H1 (cell line): ENCODE data around the gene FBXO5. TPM values are rescaled to one million over a fixed set of nuclear protein-coding genes. Genes with fewer than 3 reads are reported as not detected.
"Not testable (repeated sequence)": the region's sequence is repeated elsewhere in the genome, so short reads cannot be mapped to it uniquely, and the experiment has no call there.

Source experiments
- CTCF ChIA-PET: fragments of 300-600 bp; sonication (Branson Sonifier 250); formaldehyde crosslinking; loops from one replicate; lab custom pipeline; 2021; ENCODE audit not compliant: partially characterized antibody; lab: Charles Lee
- POLR2A ChIA-PET: fragments of 300-600 bp; sonication (Branson Sonifier 250); formaldehyde crosslinking; loops from one replicate; lab custom pipeline; 2021; ENCODE audit warnings: inconsistent platforms; ENCODE audit not compliant: partially characterized antibody; lab: Charles Lee
- DNase-seq, 2 experiments: peaks; one replicate each; pipeline versions ENCODE4 v3.0.0 to v3.0.0-alpha.2; 2010 to 2022; ENCODE audit warnings: low spot score in 2 of 2, low read depth in 1 of 2, mixed read lengths in 1 of 2
- FAIRE-seq: peaks from 2 replicates; lab custom pipeline; 2011; peaks lifted over from hg19 to GRCh38; lab: Jason Lieb, UNC
- H2AFZ ChIP-seq: 2 replicates; pipeline ENCODE4 v1.8.1; 2012; ENCODE audit warnings: low read length, inconsistent platforms
- H2AK5ac ChIP-seq: 2 replicates; pipeline ENCODE4 v1.6.1; 2013; ENCODE audit warnings: low read depth, low read length
- H2BK120ac ChIP-seq: replicated peaks from 2 replicates; pipeline ENCODE3; 2013; ENCODE audit warnings: low read depth, low read length, inconsistent platforms
- H2BK12ac ChIP-seq: 2 replicates; pipeline ENCODE4 v1.6.1; 2013; ENCODE audit warnings: low read depth, low read length
- H2BK15ac ChIP-seq: 2 replicates; pipeline ENCODE4 v1.6.1; 2013; ENCODE audit warnings: low read length
- H2BK20ac ChIP-seq: 2 replicates; pipeline ENCODE4 v1.6.1; 2013; ENCODE audit warnings: low read length
- H2BK5ac ChIP-seq: 2 replicates; pipeline ENCODE4 v1.6.1; 2013; ENCODE audit warnings: low read depth, low read length
- H3K14ac ChIP-seq: 2 replicates; pipeline ENCODE4 v1.6.1; 2013; ENCODE audit warnings: inconsistent platforms; ENCODE audit not compliant: insufficient read length
- H3K18ac ChIP-seq: 2 replicates; pipeline ENCODE4 v1.6.1; 2013; ENCODE audit warnings: low read length; ENCODE audit errors: extremely low read depth
- H3K23ac ChIP-seq: 2 replicates; pipeline ENCODE4 v1.6.1; 2013; ENCODE audit warnings: inconsistent platforms; ENCODE audit not compliant: insufficient read length
- H3K23me2 ChIP-seq: 2 replicates; pipeline ENCODE4 v1.6.1; 2013; ENCODE audit warnings: low read depth, low read length
- H3K27ac ChIP-seq: 2 replicates; pipeline ENCODE4 v1.6.1; 2011; ENCODE audit warnings: low read depth, low read length, inconsistent platforms
- H3K27me3 ChIP-seq, 4 experiments: replicated peaks in 1 of 4; 1 replicate in 1 of 4; 2 replicates in 3 of 4; pipeline versions ENCODE4 v1.6.1 to v1.8.1; 2011 to 2013; ENCODE audit warnings: low read length in 3 of 4, mild to moderate bottlenecking in 3 of 4, inconsistent platforms in 2 of 4, mixed read lengths in 2 of 4, moderate library complexity in 1 of 4; ENCODE audit not compliant: control insufficient read depth in 3 of 4, insufficient read depth in 3 of 4; ENCODE audit errors: extremely low read depth in 1 of 4
- H3K36me3 ChIP-seq, 4 experiments: 2 replicates each; pipeline versions ENCODE4 v1.6.1 to v1.8.1; 2011 to 2013; ENCODE audit warnings: mild to moderate bottlenecking in 4 of 4, low read length in 3 of 4, moderate library complexity in 2 of 4, control low read depth in 1 of 4, inconsistent platforms in 1 of 4; ENCODE audit not compliant: insufficient read depth in 4 of 4, control insufficient read depth in 2 of 4
- H3K4ac ChIP-seq: replicated peaks from 2 replicates; pipeline ENCODE3; 2013; ENCODE audit warnings: low read length, low read depth, mixed read lengths, inconsistent platforms; ENCODE audit not compliant: insufficient read length
- H3K4me1 ChIP-seq, 4 experiments: replicated peaks in 1 of 4; 1 replicate in 1 of 4; 2 replicates in 3 of 4; pipeline versions ENCODE4 v1.6.1 to v1.8.1; 2011 to 2013; ENCODE audit warnings: low read length in 3 of 4, inconsistent platforms in 2 of 4, mixed read lengths in 1 of 4; ENCODE audit not compliant: insufficient read depth in 4 of 4, control insufficient read depth in 3 of 4
- H3K4me2 ChIP-seq, 2 experiments: 2 replicates each; pipeline versions ENCODE4 v1.6.1 to v1.8.1; 2011 to 2013; ENCODE audit warnings: low read depth in 2 of 2, low read length in 2 of 2, control low read depth in 1 of 2, inconsistent platforms in 1 of 2, mild to moderate bottlenecking in 1 of 2; ENCODE audit not compliant: insufficient read depth in 1 of 2
- H3K4me3 ChIP-seq, 4 experiments: fragments of 200-600, 300-600 bp in 1 of 4; sonication (generic), shearing (Covaris generic), sonication (Bioruptor Twin) in 1 of 4; 2 replicates each; pipeline versions ENCODE4 v1.5.1 to v1.8.1; 2011 to 2016; ENCODE audit warnings: low read length in 4 of 4, low read depth in 3 of 4, control low read depth in 2 of 4, inconsistent platforms in 2 of 4, mild to moderate bottlenecking in 2 of 4, mixed read lengths in 1 of 4, moderate library complexity in 1 of 4; ENCODE audit not compliant: insufficient read depth in 2 of 4; ENCODE audit errors: extremely low read depth in 1 of 4
- H3K56ac ChIP-seq: replicated peaks from 2 replicates; pipeline ENCODE3; 2013; ENCODE audit warnings: low read depth, mild to moderate bottlenecking, mixed read lengths, low read length, inconsistent platforms; ENCODE audit not compliant: insufficient read length
- H3K79me1 ChIP-seq: 2 replicates; pipeline ENCODE4 v1.6.1; 2013; ENCODE audit warnings: low read depth, low read length, control low read depth
- H3K79me2 ChIP-seq, 2 experiments: 2 replicates each; pipeline versions ENCODE4 v1.6.1 to v1.8.1; 2012 to 2013; ENCODE audit warnings: low read length in 2 of 2, mild to moderate bottlenecking in 2 of 2, inconsistent platforms in 1 of 2; ENCODE audit not compliant: insufficient read depth in 2 of 2, control insufficient read depth in 1 of 2
- H3K9ac ChIP-seq, 4 experiments: replicated peaks in 1 of 4; 1 replicate in 1 of 4; 2 replicates in 3 of 4; pipeline versions ENCODE4 v1.6.1 to v1.8.1; 2011 to 2013; ENCODE audit warnings: low read depth in 3 of 4, low read length in 3 of 4, control low read depth in 2 of 4, mild to moderate bottlenecking in 2 of 4, moderate library complexity in 2 of 4, inconsistent platforms in 1 of 4; ENCODE audit errors: extremely low read depth in 1 of 4
- H3K9me3 ChIP-seq, 2 experiments: 2 replicates each; pipeline versions ENCODE4 v1.6.1 to v1.8.1; 2012 to 2013; ENCODE audit warnings: mild to moderate bottlenecking in 2 of 2, moderate library complexity in 2 of 2, control low read depth in 1 of 2, inconsistent platforms in 1 of 2, low read depth in 1 of 2, low read length in 1 of 2, mixed read lengths in 1 of 2; ENCODE audit not compliant: insufficient read depth in 2 of 2
- H4K20me1 ChIP-seq, 2 experiments: replicated peaks in 1 of 2; 2 replicates each; pipeline versions ENCODE3 to v1.8.1; 2011 to 2013; ENCODE audit warnings: inconsistent platforms in 2 of 2, low read length in 2 of 2, mild to moderate bottlenecking in 1 of 2; ENCODE audit not compliant: insufficient read depth in 2 of 2, control insufficient read depth in 1 of 2
- H4K5ac ChIP-seq: 2 replicates; pipeline ENCODE4 v1.6.1; 2013; ENCODE audit warnings: low read length, low read depth, mixed read lengths, inconsistent platforms; ENCODE audit not compliant: insufficient read length
- H4K8ac ChIP-seq: 2 replicates; pipeline ENCODE4 v1.8.0; 2013; ENCODE audit warnings: mild to moderate bottlenecking, moderate library complexity, low read length, inconsistent platforms; ENCODE audit not compliant: insufficient read depth; ENCODE audit errors: extremely low read depth
- H4K91ac ChIP-seq: replicated peaks from 2 replicates; pipeline ENCODE3; 2013; ENCODE audit warnings: low read length, mixed read lengths, inconsistent platforms; ENCODE audit not compliant: insufficient read length
- WGBS, 2 experiments: shearing (Covaris generic) in 1 of 2; methylation state at CpG; one replicate each; pipeline versions ENCODE4 v1.1.6 to v1.1.7; 2013 to 2015; ENCODE audit warnings: low lambda C conversion rate in 2 of 2, mixed read lengths in 2 of 2, inconsistent platforms in 1 of 2, low coverage in 1 of 2, missing lambda C conversion rate in 1 of 2; ENCODE audit not compliant: insufficient replicate concordance in 2 of 2, insufficient coverage in 1 of 2, insufficient read length in 1 of 2; ENCODE audit errors: extremely low coverage in 1 of 2, missing lambda C conversion rate in 1 of 2; 5-methylcytosine and 5-hydroxymethylcytosine counted together
- polyA plus RNA-seq, 7 experiments: library from polyadenylated mRNA; depleted of rRNA in 3 of 7; stranded (reverse) in 5 of 7; unstranded in 2 of 7; fragments of >200 nt in 5 of 7; fragments of 200-250 nt in 2 of 7; gene quantifications; 1 replicate in 5 of 7; 2 replicates in 1 of 7; 4 replicates in 1 of 7; pipeline versions ENCODE4 v1.2.1 to v1.2.3, GENCODE V29; 2011 to 2013; ENCODE audit warnings: missing spikeins in 2 of 7, mixed read lengths in 2 of 7
- total RNA-seq: library from RNA; stranded (reverse); fragmentation: NEBNext Ultra II Directional; extraction: Animal tissue kit (Norgen Biotek cat#: 25700); gene quantifications from 2 replicates; pipeline ENCODE4 v1.2.1, GENCODE V29; 2021

FBXO5 gene
- total and polyA plus RNA-seq, 2 of the 8 experiments (the other 6 are each of a cell fraction or from before 2014, with no cell fraction given): 13.7 to 55.1 TPM

DNA sequence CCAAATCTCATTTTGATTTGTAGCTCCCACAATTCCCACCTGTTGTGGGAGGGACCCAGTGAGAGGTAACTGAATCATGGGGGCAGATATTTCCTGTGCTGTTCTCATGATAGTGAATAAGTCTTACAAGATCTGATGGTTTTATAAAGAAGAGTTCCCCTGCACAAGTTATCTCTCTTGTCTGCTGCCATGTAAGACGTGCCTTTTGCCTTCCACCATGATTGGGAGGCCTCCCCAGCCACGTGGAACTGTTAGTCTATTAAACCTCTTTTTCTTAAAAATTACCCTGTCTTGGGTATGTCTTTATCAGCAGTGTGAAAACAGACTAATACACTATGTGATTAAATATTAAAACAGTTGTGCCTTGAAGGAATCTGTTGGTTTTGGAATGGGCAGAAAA, 16.7 kb upstream of the FBXO5 start:
- not testable (repeated sequence) for H2BK15ac ChIP-seq, H2AK5ac ChIP-seq, H3K14ac ChIP-seq, H3K4me2 ChIP-seq, H3K4ac ChIP-seq, H2BK20ac ChIP-seq, H3K9ac ChIP-seq, H3K9me3 ChIP-seq, H4K5ac ChIP-seq, H4K91ac ChIP-seq, H3K27ac ChIP-seq, H3K23ac ChIP-seq, H3K4me1 ChIP-seq, H2AFZ ChIP-seq, H2BK120ac ChIP-seq, FAIRE-seq, H3K79me1 ChIP-seq, DNase-seq, H3K56ac ChIP-seq, H3K18ac ChIP-seq, H4K20me1 ChIP-seq, H3K27me3 ChIP-seq, H2BK12ac ChIP-seq, H4K8ac ChIP-seq, H3K4me3 ChIP-seq, H2BK5ac ChIP-seq
- WGBS, 2 experiments: 87% methylated on average over 2 of the region's 2 CpGs; no CpG with 5 or more reads in 1 of the 2 experiments
- H3K36me3 ChIP-seq: peaks cover 0 to 27% (median 7%) of the 10 kb centered on the region in 4 experiments; a peak in 5 of 8 replicates
- ChIA-PET CTCF (interaction anchor here (0.8 to 2.1 kb wide), 2 partner anchors 14 to 46 kb away, joined by 3 to 9 read pairs; no protein-coding TSS in a partner anchor), POLR2A (interaction anchor here (8.8 kb wide), 1 partner anchor 15 kb away, joined by 103 read pairs; the partner anchor contains the start of gene FBXO5)
- peaks cover 12% of the 10 kb centered on the region for H3K23me2 ChIP-seq
- peaks cover 12 to 74% of the 10 kb centered on the region in 2 experiments for H3K79me2 ChIP-seq
